ENCODE data around the gene ATG7.
"Not testable (repeated sequence)": the region's sequence is repeated elsewhere in the genome, so short reads cannot be mapped to it uniquely, and the experiment has no call there.

The ATG7 gene

DNA sequence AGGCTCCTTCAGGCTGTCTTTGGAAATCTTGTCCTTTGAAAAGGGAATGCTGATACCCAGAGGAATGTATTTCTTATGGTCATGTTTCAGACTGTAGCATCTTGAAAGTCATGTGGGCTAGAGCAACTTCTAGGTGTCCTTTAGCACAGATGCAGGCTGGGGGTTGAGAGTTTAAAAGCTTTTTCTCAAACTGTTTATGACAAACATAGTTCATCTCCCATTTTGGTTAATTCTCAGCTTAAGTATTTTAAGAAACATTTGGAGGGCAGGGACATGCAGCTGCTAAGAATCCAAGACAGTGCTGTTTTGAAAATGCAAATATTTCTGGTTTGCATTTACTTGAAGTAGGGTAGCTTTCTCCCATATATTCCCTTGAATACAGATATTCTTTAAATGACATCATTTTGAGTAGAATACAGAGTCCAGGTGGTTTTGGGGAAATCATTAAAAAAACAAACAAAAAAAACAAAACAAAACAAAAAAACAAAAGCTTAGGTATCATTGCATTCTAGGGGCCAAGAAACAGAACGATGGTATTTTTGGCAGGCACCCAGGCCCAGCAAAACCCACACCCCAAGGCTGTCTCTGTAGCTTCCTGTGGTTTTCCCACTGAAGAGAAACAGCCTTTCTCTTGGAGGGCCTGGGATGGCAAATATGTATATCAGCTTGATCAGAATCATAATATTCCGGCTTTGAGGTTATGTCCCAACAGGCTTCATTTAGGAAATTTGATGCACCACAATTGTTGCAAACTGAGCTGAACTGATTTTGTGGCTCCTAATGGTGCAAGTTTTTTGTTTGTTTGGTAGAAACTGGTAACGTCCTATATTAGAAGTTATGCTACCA is 120.0 kb downstream of the ATG7 start:
- DNase-seq: no peak

DNA sequence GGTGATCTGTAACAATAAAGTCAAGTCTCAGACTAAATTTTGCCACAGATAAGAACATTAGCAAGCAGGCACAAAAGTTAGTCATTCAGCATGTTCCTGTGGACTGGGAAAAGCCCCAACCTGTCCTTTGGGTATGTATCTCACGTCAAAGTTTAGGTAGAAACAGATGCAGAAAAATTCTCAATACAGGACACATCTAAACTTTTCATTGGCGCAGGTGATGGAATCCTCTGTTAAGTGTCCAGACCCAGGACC is 120.6 kb downstream of the ATG7 start:
- DNase-seq: no peak

GRCh38 chr3:11393401-11393800 is 121.2 kb downstream of the ATG7 start:
- no peak for DNase-seq

- no peak for DNase-seq
Measured at GRCh38 chr3:11394392-11394791, 122.2 kb downstream of the ATG7 start.

- no peak for DNase-seq
Measured at GRCh38 chr3:11400213-11400612, 128.0 kb downstream of the ATG7 start.

DNA sequence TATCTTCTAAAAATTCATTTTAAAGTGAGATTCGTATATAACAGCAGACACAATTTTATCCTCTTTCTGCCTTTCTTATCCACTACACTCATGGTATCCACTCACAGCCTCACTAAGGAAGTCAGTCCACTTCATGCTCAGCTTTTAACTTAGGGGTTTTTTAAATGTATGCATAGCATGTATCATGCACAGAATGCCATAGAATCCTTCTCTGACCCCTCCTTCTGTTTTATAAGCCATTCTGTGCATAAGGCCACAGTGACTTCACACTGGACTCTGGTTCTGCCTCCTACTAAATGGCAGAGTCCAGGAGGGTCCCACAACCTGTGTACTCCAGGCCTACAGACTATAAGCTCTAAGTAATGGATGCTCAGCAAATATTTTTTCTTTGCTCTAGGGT is 129.2 kb downstream of the ATG7 start:
- no peak for DNase-seq

- DNase-seq: no peak
Measured at GRCh38 chr3:11405323-11405722, 133.1 kb downstream of the ATG7 start.

DNA sequence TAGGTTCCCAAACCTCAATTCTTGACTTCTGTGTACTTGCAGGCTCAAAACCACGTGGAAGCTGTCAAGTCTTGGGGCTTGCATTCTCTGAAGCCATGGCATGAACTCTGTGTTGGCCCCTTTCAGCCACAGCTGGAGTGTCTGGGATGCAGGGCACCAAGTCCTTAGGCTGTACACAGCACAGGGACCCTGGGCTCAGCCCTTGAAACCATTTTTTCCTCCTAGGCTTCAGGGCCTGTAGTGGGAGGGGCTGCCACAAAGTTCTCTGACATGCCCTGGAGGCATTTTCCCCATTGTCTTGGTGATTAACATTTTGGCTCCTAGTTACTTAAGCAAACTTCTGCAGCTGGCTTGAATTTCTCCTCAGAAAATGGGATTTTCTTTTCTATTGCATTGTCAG is 135.4 kb downstream of the ATG7 start:
- no peak for DNase-seq

GRCh38 chr3:11408324-11408859 is 136.2 kb downstream of the ATG7 start:
- not testable (repeated sequence) for DNase-seq

- no peak for DNase-seq
Measured at GRCh38 chr3:11410564-11410963, 138.4 kb downstream of the ATG7 start.

DNA sequence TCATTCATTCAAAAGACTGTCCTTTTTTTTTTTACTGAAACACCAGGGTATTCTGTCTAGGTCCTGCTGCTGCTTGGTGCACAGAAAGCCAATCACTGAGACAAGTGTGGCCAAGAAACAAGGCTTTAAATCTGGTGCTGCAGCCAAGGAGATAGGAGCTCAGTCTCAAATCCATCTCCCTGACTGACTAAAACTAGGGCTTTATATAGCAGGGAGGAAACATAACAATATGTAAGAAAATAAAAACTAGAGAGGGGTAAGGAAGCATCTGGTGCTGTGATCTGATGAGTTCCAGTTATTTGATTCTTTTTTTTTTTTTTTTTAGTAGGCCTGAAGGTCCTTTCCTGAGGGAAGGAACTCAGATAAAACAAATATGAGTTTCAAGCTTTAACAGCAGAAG is 139.8 kb downstream of the ATG7 start:
- DNase-seq: no peak

DNA sequence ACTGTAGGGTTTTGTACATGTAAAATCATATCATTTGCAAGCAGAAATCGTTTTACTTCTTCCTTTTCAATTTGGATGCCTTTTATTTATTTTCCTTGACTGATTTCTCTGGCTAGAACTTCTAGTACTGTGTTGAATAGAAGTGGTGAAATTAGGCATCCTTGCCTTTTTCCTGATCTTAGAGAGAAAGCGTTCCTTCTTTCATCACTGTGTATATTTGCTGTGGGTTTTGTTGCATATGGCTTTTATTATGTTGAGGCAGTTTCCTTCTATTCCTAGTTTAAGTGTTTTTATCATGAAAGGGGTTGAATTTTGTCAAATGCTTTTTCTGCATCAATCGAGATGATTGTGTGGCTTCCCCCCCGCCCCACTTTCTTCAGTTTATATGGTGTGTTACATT is 140.9 kb downstream of the ATG7 start:
- no peak for DNase-seq

GRCh38 chr3:11415099-11415498 is 142.9 kb downstream of the ATG7 start:
- DNase-seq: no peak

GRCh38 chr3:11420066-11420465 is 147.9 kb downstream of the ATG7 start:
- DNase-seq: no peak

GRCh38 chr3:11422291-11422690 is 150.1 kb downstream of the ATG7 start:
- no peak for DNase-seq

- DNase-seq: no peak
Measured at GRCh38 chr3:11423868-11424267, 151.7 kb downstream of the ATG7 start.

- DNase-seq: no peak
Measured at GRCh38 chr3:11424277-11424676, 152.1 kb downstream of the ATG7 start.

DNA sequence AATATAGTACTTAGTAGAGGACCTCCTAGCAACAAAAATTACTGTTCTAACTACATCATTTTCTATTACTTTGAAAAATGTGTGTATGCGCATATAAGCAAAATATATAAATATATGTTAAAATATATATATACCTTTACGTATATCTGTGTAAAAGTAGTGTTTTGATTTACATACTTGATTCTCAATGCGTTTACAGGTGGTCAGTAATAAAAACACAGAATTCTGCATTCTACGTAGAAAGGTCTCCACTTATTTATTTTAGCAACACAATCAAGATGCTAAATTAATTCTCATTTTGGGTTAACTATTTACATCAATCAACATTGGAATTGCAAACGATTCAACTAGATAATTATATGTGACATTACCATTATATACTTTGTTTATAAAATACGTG is 158.0 kb downstream of the ATG7 start:
- DNase-seq: no peak

DNA sequence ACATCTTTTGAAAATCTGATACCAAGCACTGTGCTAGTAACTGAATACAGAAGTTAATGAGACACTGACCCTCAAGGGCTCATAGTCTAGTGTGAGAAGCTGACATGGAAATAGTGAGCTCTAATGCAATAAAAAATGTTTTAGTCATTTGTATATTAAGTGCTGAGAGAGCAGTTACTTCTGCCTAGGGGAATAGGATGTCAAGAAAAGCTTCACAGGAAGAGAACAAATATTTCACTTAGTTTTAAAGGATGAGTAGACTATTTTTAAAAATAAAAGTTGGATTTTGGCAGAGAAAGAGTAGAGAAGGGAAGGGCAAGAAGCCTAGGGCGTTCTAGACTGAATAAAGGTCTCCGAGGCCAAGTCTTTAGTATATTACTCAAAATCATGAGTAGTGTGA is 158.4 kb downstream of the ATG7 start:
- DNase-seq: no peak

DNA sequence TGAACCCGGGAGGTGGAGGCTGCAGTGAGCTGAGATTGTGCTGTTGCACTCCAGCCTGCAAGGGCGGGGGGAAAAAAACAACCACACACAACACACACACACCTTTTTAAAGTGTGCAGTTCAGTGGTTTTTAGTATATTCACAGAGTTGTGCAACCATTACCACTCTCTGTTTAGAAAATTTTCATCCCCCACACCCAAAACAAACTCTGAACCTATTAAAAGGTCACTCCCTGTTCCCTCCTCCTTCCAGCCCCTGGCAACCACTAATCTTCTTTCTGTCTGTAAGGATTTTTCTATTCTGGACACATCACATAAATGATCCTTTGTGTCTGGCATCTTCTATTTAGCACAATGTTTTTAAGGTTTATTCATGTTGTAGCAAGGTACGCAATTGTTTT is 159.1 kb downstream of the ATG7 start:
- no peak for DNase-seq

DNA sequence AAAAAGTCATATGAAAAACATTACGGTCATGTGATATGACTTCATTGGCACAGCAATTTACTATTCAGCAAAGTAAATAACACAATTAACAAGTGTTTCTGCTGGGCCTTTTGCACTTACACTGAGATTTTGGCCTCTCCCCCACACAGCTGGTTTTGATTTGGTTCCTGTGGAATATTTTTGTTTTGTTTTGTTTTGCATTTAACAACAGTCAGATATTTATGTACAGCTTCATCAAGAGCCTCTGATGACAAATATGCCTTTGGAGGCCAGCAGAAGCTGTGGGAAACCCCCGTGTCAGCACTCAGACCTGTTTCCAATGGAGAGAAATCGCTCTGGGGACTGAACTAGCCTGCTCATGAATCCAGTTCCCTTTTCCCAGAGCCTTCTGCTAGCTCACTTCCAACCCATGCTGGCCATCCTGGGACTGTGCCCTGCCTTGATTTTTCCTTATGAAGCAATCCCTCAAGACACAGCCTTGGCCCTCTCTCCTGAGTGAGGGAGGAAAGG is 161.9 kb downstream of the ATG7 start:
- no peak for DNase-seq

DNA sequence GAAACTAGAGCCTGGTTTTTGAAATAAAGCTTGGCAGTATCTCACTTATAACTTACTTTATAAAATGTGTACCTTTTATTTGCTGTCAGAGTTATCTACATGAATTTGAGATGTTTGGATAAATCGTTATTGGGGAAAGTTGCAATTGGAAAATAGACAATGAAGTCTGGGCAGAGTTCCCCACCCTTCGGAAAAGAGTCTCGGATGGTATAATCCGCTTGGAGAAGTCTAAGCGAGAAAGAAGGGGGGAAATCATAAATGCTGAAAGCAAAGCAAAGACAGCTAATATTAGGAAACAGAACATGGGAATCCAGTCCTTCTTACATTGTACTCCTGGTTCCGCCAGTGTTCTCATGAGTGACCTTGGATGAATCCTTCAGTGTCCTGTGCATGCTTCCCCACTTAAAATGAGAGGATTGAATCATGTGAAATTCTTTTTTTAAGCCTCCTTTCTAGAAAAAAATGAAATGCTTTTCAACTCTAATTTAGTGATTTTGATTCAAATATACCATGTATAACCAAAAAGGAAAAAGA is 162.4 kb downstream of the ATG7 start:
- no peak for DNase-seq

- DNase-seq: no peak
Measured at GRCh38 chr3:11435440-11436165, 163.4 kb downstream of the ATG7 start.

- DNase-seq: no peak
Measured at GRCh38 chr3:11436775-11437174, 164.6 kb downstream of the ATG7 start.

Measured in SW 1271 (cell line).